ENCODE results near the gene SLC38A7.
"Not testable (repeated sequence)": the region's sequence is repeated elsewhere in the genome, so short reads cannot be mapped to it uniquely, and the experiment has no call there.

The SLC38A7 gene

GRCh38 chr16:58699151-58699550 is 14.6 kb upstream of the SLC38A7 start:
- H3K4me3 ChIP-seq (ENCODE audit: low read length): no peak overlapping the region
- TF ChIP-seq ZNF274 (IDR thresholded peaks at IDR 0.05; ENCODE audit: low read depth, low read length): no peak

DNA sequence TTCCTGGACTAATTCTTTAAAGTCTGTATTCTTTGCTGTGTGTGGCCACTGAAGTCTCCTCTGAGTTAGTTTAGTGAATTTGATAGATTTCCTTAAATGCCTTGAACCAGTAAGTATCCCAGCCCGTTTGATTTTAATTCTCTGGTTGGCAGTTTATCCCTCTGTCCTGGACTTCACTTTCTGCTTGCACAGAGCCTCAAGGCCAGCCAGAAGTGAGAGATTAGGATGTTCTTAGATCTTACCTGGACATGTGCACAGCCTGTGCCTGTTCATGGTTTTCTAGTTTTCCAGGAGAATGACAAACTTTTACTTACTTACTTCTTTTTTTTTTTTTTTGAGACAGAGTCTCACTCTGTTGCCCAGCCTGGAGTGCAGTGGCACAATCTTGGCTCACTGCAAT is 10.8 kb upstream of the SLC38A7 start:
- TF ChIP-seq ZNF274 (IDR thresholded peaks at IDR 0.05; ENCODE audit: low read depth, low read length): no peak
- H3K4me3 ChIP-seq (ENCODE audit: low read length): no peak overlapping the region

GRCh38 chr16:58692450-58692849 is 7.9 kb upstream of the SLC38A7 start:
- TF ChIP-seq ZNF274 (IDR thresholded peaks at IDR 0.05; ENCODE audit: low read depth, low read length): no peak
- no peak overlapping the region for H3K4me3 ChIP-seq (ENCODE audit: low read length)

GRCh38 chr16:58686985-58687706 is 2.6 kb upstream of the SLC38A7 start:
- H3K4me3 ChIP-seq (ENCODE audit: low read length): not testable (repeated sequence)

DNA sequence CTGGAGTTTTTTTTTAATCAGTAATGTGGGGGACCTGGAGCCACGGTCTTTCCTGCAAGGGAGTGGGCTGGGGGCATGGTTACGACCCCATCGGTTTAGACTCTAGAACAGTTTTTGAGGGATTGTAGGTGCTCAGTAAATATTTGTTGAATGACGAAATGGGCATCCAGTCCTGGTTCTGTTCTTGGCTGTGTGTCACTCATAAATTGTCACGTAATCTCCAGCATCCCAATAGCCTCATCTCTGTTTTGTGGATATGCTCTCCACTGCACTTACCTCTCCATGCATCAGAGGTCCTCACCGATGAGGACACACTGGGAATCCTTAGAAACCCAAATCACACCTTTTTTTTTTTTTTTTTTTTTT is 497 bp upstream of the SLC38A7 start:
- no peak overlapping the region for H3K4me3 ChIP-seq (ENCODE audit: low read length)
- TF ChIP-seq ZNF274 (IDR thresholded peaks at IDR 0.05; ENCODE audit: low read depth, low read length): no peak

DNA sequence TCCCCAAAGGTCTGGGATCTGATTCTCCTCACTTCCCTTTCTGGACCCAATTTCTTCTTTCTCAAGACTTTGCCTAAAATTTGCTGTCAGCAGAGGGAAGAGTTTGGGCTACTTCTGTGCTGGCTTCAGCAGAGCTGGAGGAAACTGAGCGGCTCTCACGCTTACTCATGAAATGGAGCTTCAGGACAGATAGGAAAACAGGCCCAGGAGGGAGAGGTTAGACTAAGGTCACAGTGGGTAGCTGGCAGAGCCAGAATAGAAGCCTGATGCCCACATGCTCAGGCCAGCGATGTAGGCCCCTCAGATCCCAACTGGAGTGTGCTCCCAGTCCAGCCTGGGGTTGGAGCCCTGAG is 593 bp downstream of the SLC38A7 start:
- TF ChIP-seq ZNF274 (IDR thresholded peaks at IDR 0.05; ENCODE audit: low read depth, low read length): no peak

DNA sequence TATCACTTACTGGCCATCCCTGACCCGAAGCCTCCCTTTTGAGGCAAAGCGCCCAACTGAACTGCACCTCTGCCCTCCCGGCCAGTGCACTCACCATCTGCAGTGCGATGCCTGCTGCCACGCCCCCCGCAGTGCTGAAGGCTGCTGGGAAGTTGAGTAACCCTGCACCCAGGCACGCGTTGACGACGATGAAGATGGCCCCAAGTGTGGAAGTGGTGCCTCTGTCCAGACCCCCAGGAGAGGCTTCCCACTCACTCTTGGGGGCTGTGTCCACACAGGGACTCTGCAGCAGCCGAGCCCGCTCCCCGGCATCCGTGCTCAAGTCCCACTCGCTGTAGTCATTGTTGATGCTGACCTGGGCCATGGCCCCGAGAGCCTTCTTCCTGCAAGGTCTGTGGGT is 4.8 kb downstream of the SLC38A7 start:
- no peak overlapping the region for H3K4me3 ChIP-seq (ENCODE audit: low read length)
- no peak for TF ChIP-seq ZNF274 (IDR thresholded peaks at IDR 0.05; ENCODE audit: low read depth, low read length)

More for the DNA sequence above, 593 bp downstream of the SLC38A7 start:
- H3K4me3 ChIP-seq (ENCODE audit: low read length): peak overlapping the region; percentile 72

GRCh38 chr16:58678716-58679115 is 5.9 kb downstream of the SLC38A7 start:
- H3K4me3 ChIP-seq (ENCODE audit: low read length): no peak overlapping the region
- TF ChIP-seq ZNF274 (IDR thresholded peaks at IDR 0.05; ENCODE audit: low read depth, low read length): no peak

- TF ChIP-seq ZNF274 (IDR thresholded peaks at IDR 0.05; ENCODE audit: low read depth, low read length): no peak
- no peak overlapping the region for H3K4me3 ChIP-seq (ENCODE audit: low read length)
These were observed 6.3 kb downstream of the SLC38A7 start for GRCh38 chr16:58678269-58678668.

DNA sequence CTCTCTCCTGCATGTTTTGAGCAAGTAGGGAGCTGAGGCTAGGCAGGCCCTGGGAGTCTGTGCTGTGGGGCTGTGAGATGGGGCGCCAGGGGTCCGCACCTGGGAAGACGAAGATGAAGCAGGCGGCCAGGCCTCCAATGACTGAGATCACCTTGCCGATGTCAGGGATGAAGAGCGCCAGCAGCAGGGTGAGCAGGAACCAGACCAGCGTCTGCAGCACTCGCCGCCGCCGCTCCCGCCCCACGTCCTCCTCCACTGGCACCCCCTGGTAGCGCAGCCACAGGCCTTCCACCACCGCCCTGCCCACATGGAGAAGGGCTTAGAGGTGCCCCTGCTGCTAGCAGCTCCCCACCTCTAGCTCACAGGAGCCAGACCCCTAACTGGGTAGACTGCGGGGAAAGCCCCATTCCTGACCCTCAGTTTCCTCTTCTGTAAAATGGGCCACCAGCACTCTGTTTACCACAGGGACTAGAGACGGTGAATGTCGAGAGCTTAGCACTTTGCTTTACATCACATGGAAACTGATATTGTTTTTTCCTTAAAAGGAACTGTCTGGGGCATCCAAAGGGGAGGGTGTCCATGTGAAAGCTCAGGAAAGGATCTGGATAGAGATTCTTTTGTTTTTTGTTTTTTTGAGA is 13.5 kb downstream of the SLC38A7 start:
- H3K4me3 ChIP-seq (ENCODE audit: low read length): no peak overlapping the region
- no peak for TF ChIP-seq ZNF274 (IDR thresholded peaks at IDR 0.05; ENCODE audit: low read depth, low read length)

DNA sequence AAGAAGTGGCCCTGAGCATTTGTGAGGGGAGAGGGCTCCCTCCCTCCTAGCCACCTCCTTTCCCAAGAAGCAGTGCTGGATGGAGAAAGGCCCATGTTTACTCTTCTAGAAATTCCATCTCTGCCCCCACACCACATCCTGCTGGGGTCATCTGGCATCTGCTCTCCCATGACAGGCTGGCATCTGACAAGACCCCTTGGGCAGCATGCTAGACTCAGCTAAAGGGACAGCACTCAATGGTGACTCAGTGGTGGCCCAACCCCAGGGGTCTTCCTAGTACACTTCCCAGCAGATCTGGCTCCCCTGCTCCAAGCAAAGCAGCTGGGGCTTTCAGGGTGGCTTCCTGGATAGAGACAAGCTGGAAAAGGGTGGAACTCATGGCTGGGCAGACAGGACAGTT is 14.4 kb downstream of the SLC38A7 start:
- H3K4me3 ChIP-seq (ENCODE audit: low read length): no peak overlapping the region
- no peak for TF ChIP-seq ZNF274 (IDR thresholded peaks at IDR 0.05; ENCODE audit: low read depth, low read length)

DNA sequence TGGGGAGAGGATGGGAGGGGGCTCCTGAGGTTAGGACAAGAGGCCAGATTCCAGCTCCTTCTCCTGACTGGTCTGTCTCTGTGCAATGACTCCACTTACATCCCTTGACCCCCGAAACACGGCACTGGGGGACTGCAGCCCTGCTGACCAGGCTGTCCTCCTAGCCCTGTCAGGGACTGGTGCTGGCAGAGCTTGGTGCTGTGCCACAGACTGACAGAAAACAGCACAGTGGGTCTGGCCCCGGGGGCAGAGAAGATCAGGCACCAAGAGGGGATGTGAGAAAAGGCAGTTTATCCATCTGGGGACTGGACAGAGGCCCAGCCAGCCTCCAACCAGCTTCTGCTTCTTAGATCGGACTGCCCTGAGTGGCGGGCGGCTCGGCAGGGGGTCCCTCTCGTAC is 19.4 kb downstream of the SLC38A7 start:
- TF ChIP-seq ZNF274 (IDR thresholded peaks at IDR 0.05; ENCODE audit: low read depth, low read length): no peak
- H3K4me3 ChIP-seq (ENCODE audit: low read length): no peak overlapping the region

- no peak for TF ChIP-seq ZNF274 (IDR thresholded peaks at IDR 0.05; ENCODE audit: low read depth, low read length)
- no peak overlapping the region for H3K4me3 ChIP-seq (ENCODE audit: low read length)
These were observed 23.3 kb downstream of the SLC38A7 start for GRCh38 chr16:58661199-58661830.

DNA sequence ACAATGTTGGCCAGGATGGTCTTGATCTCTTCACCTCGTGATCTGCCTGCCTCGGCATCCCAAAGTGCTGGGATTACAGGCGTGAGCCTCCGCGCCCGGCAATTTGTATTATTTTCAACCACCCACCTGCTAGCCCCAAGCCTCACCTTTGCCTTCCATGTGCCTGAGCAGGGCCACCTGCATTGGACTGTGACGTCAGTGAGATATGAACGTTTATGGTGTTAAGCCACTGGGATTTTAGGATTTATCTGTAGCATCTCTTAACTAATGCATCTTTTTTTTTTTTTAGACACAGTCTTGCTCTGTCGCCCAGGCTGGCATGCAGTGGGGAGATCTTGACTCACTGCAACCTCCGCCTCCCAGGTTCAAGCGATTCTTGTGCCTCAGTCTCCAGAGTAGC is 24.7 kb downstream of the SLC38A7 start:
- not testable (repeated sequence) for H3K4me3 ChIP-seq (ENCODE audit: low read length)

DNA sequence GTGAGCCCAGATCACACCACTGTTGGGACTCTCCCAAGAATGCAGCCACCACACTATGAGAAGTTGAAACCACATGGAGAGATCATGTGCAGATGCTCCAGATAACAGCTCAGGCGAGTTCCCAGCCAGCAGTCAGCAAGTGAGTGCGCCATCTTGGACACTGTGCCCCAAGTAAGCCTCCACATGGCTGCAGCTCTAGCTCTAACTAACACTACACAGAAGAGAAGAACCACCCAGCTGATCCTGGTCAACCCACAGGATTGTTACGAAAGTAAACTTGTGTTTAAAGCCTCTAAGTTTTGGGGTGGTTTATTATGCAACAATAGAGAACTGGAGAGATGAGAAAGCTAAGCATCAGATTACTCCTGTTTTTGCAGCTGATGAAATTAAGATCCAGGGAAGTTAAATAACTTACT is 25.8 kb downstream of the SLC38A7 start:
- no peak overlapping the region for H3K4me3 ChIP-seq (ENCODE audit: low read length)
- no peak for TF ChIP-seq ZNF274 (IDR thresholded peaks at IDR 0.05; ENCODE audit: low read depth, low read length)
